NB4 (cell line): ENCODE results near the gene MELTF.

Experiments
- MYC ChIP-seq: IDR thresholded peaks from 2 replicates; pipeline ENCODE4 v1.6.1; 2011; ENCODE audit warnings: low read depth, low read length
- POLR2A ChIP-seq: IDR thresholded peaks from 2 replicates; pipeline ENCODE4 v1.6.1; 2011; ENCODE audit warnings: mild to moderate bottlenecking; ENCODE audit not compliant: insufficient read length; ENCODE audit errors: extremely low read depth
- TF ChIP-seq, protein P1 (sequence below): IDR thresholded peaks from one replicate; pipeline ENCODE4 v1.5.1; 2012; ENCODE audit warnings: low read depth, low read length
- TF ChIP-seq, protein P2 (sequence below): IDR thresholded peaks from 2 replicates; pipeline ENCODE4 v1.6.1; 2011; ENCODE audit warnings: low read depth, low read length

DNA sequence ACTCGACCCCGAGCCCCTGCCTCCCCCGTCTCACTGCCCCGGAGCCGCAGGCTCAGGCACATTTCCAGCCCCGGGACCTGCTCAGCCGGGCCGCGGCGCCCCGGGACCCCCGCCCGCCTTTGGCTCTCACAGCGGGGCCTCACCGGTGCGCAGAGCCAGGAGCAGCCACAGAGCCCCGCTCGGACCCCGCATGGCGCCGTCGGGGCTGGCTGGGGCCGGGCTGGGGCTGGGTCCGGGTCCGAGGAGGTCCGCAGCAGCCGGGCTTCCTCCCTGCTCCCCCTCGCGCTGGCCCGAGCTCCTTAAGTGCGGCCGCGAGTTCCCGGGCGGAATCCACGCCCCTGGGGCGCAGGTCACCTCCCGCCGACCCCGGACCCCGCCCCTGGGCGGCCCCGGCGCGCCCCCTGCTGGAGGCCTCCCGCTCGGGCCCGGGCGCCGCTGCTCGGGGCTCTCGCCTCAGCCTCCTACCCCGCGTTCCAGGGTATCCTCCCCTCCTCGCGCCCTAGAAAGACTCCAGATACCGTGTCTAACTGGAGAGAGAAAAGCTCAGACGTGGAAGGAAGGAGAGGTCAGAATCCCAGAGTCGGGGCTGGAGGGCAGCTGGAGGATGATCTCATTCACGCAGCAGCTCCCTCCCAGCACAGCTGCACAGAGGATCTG lies at the start of gene MELTF:
- TF ChIP-seq POLR2A, result no peak
- TF ChIP-seq, protein P1, sequence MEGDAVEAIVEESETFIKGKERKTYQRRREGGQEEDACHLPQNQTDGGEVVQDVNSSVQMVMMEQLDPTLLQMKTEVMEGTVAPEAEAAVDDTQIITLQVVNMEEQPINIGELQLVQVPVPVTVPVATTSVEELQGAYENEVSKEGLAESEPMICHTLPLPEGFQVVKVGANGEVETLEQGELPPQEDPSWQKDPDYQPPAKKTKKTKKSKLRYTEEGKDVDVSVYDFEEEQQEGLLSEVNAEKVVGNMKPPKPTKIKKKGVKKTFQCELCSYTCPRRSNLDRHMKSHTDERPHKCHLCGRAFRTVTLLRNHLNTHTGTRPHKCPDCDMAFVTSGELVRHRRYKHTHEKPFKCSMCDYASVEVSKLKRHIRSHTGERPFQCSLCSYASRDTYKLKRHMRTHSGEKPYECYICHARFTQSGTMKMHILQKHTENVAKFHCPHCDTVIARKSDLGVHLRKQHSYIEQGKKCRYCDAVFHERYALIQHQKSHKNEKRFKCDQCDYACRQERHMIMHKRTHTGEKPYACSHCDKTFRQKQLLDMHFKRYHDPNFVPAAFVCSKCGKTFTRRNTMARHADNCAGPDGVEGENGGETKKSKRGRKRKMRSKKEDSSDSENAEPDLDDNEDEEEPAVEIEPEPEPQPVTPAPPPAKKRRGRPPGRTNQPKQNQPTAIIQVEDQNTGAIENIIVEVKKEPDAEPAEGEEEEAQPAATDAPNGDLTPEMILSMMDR, result peak; percentile 24
- TF ChIP-seq, protein P2, sequence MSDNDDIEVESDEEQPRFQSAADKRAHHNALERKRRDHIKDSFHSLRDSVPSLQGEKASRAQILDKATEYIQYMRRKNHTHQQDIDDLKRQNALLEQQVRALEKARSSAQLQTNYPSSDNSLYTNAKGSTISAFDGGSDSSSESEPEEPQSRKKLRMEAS, result no peak
- no peak for TF ChIP-seq MYC
